Heart right ventricle (tissue), 16 donors: ENCODE measurements around the gene RGS6. TPM values are rescaled to one million over a fixed set of nuclear protein-coding genes. Genes with fewer than 3 reads are reported as not detected.

Source experiments
- ATAC-seq, 8 donors: fragments of 200-7000 bp; cut with Tn5 transposase; one replicate each; pipeline ENCODE4 v1.9.1; 2020; ENCODE audit warnings: mild to moderate bottlenecking in 8 of 8, moderate library complexity in 8 of 8, moderate number of reproducible peaks in 1 of 8
- DNase-seq, 2 donors: peaks; one replicate each; pipeline ENCODE4 v3.0.0-alpha.2; 2020
- H3K27ac ChIP-seq, 10 donors: fragments of 200-600 bp; sonication (generic) in 2 of 10; one replicate each; pipeline versions ENCODE4 v1.5.0 to v1.8.0; 2020 to 2022; ENCODE audit warnings: mild to moderate bottlenecking in 3 of 10
- H3K27me3 ChIP-seq, 7 donors: fragments of 200-600 bp; one replicate each; pipeline ENCODE4 v1.8.0; 2021 to 2022; ENCODE audit warnings: mild to moderate bottlenecking in 2 of 7
- H3K36me3 ChIP-seq, 9 donors: fragments of 200-600 bp; sonication (generic) in 1 of 9; one replicate each; pipeline versions ENCODE4 v1.5.0 to v1.8.0; 2020 to 2022; ENCODE audit warnings: mild to moderate bottlenecking in 2 of 9
- H3K4me1 ChIP-seq, 9 donors: fragments of 200-600 bp; sonication (generic) in 1 of 9; one replicate each; pipeline versions ENCODE4 v1.5.0 to v1.8.0; 2020 to 2022; ENCODE audit warnings: mild to moderate bottlenecking in 4 of 9
- H3K4me3 ChIP-seq, 10 donors: fragments of 200-600 bp; sonication (generic) in 2 of 10; one replicate each; pipeline versions ENCODE4 v1.5.0 to v1.8.0; 2020 to 2022; ENCODE audit warnings: mild to moderate bottlenecking in 7 of 10, moderate library complexity in 2 of 10
- H3K9me3 ChIP-seq, 11 donors: fragments of 200-600 bp in 10 of 11; sonication (generic) in 2 of 11; one replicate each; pipeline versions ENCODE4 v1.5.0 to v1.8.0; 2013 to 2022; ENCODE audit warnings: mild to moderate bottlenecking in 2 of 11, control low read depth in 1 of 11, moderate library complexity in 1 of 11
- WGBS, 2 donors: extraction: QIAGEN DNeasy Blood & Tissue Kit; methylation state at CpG; one replicate each; pipeline ENCODE4 v1.1.7; 2013; ENCODE audit warnings: inconsistent platforms in 1 of 2; 5-methylcytosine and 5-hydroxymethylcytosine counted together
- intact Hi-C, 10 donors: fragments of 100-400 bp; cut with DNase I; formaldehyde crosslinking; loops; one replicate each; pipeline versions ENCODE4 v1.11.1 to v1.14.2; 2022
- polyA plus RNA-seq, 2 donors: library from polyadenylated mRNA; stranded (reverse); fragments of 200-250 nt; gene quantifications; one replicate each; pipeline ENCODE4 v1.2.3, GENCODE V29; 2013
- total RNA-seq, 10 donors: library from RNA; stranded (reverse); fragmentation: NEBNext Ultra II Directional in 3 of 10; extraction: Animal tissue kit (Norgen Biotek cat#: 25700) in 3 of 10; gene quantifications; one replicate each; pipeline versions ENCODE4 v1.2.1 to v1.2.4, GENCODE V29; 2021 to 2023
- TF ChIP-seq, protein P1 (sequence below), 9 donors: fragments of 200-600 bp; sonication (generic) in 2 of 9; IDR thresholded peaks; one replicate each; pipeline versions ENCODE4 v1.5.0 to v1.8.0; 2021 to 2022; ENCODE audit warnings: antibody characterized with exemption in 9 of 9, mild to moderate bottlenecking in 5 of 9, moderate library complexity in 1 of 9
- donor health status: Arrhythmogenic right ventricular cardiomyopathy.
- donor health status: ischemic (EF 13 %, LVEDD 7.1; RV severe dilation, severe dysfunction).
- donor health status: healthy with polysubstance abuse.
- donor health status: DM: no; HTN: yes; CAD: no.
- donor health status: DM: no; HTN: no; CAD: no.
- donor health status: ischemic (EF 25% LVEDD 6.9; RV normal size, moderate dysfunction).
- donor health status: ischemic (EF 25% LVEDD 5.7; RV mildly dilated, moderate dysfunction).
- donor health status: healthy.
- donor health status: DM: yes; HTN: yes; CAD: no.
- donor health status: Ischemic cardiomyopathy.
- donor health status: ischemic (EF 35%, LVEDD 5.7; RV mildly dilated, moderate dysfunction).
- donor health status: nonischemic (EF 11% LVEDD 7.7; RV severe dilation, severe dysfunction).
- donor health status: DM: yes; HTN: yes; CAD: no.
- donor health status: PGD.
- donor health status: ischemic (EF 29% LVEDD 5.4; RV normal size, mild dysfunction).
- donor health status: nonischemic (EF 23%, LVEDD 6.1; RV moderate dilation, normal function).

The RGS6 gene
- total and polyA plus RNA-seq, 12 donors = 1.2 to 31.9 (median 19.0) TPM

GRCh38 chr14:72341686-72342085 lies 409.5 kb downstream of the RGS6 start:
- WGBS, 2 donors = 79 to 94% methylated on average over 2 of the region's 2 CpGs
- Histone ChIP-seq H3K9me3 (peaks cover 0 to 10% (median 3%) of the 10 kb centered on the region in 11 donors), H3K27me3 (no peaks in the 10 kb centered on the region), H3K36me3 (no peaks in the 10 kb centered on the region), H3K4me3 (no peak overlapping the region), H3K4me1 (no peaks in the 10 kb centered on the region), H3K27ac (no peak overlapping the region)
- intact Hi-C loops = no loop called here
- ATAC-seq = no peak
- DNase-seq = no peak
- TF ChIP-seq, protein P1, sequence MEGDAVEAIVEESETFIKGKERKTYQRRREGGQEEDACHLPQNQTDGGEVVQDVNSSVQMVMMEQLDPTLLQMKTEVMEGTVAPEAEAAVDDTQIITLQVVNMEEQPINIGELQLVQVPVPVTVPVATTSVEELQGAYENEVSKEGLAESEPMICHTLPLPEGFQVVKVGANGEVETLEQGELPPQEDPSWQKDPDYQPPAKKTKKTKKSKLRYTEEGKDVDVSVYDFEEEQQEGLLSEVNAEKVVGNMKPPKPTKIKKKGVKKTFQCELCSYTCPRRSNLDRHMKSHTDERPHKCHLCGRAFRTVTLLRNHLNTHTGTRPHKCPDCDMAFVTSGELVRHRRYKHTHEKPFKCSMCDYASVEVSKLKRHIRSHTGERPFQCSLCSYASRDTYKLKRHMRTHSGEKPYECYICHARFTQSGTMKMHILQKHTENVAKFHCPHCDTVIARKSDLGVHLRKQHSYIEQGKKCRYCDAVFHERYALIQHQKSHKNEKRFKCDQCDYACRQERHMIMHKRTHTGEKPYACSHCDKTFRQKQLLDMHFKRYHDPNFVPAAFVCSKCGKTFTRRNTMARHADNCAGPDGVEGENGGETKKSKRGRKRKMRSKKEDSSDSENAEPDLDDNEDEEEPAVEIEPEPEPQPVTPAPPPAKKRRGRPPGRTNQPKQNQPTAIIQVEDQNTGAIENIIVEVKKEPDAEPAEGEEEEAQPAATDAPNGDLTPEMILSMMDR (IDR thresholded peaks at IDR 0.05) = no peak

DNA sequence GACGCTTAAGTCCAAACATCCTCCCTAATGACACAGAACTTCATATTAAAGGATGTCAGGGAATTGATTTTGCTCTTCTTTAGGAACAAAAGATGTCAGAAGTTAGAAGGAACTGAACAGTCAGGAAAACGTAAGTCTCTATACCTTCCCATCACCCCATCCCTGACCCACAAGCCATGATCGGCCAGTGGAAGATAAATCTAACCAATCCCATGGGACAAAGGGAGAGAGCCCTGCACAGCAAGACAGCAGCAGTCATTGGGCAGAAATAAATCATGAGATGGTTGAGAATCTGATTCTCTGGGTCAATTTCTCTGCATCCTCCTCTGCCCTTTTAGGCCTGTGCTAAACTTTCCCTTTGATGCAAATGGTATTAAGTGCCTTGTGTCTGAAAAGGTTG lies 414.9 kb downstream of the RGS6 start:
- Histone ChIP-seq H3K27ac (no peak overlapping the region), H3K27me3 (no peaks in the 10 kb centered on the region), H3K9me3 (peaks cover 0 to 10% (median 3%) of the 10 kb centered on the region in 11 donors), H3K36me3 (no peaks in the 10 kb centered on the region), H3K4me1 (no peaks in the 10 kb centered on the region), H3K4me3 (no peak overlapping the region)
- intact Hi-C loops = no loop called here
- TF ChIP-seq, protein P1 (IDR thresholded peaks at IDR 0.05) = no peak
- no peak for DNase-seq
- no peak for ATAC-seq
- 74 to 80% methylated on average over 3 of the region's 3 CpGs for WGBS, 2 donors

GRCh38 chr14:72350215-72350614 lies 418.0 kb downstream of the RGS6 start:
- TF ChIP-seq, protein P1 (IDR thresholded peaks at IDR 0.05) = no peak
- Histone ChIP-seq H3K36me3 (no peaks in the 10 kb centered on the region), H3K4me1 (no peaks in the 10 kb centered on the region), H3K4me3 (no peak overlapping the region), H3K27me3 (no peaks in the 10 kb centered on the region), H3K9me3 (no peaks in the 10 kb centered on the region), H3K27ac (no peak overlapping the region)
- DNase-seq = no peak
- ATAC-seq = no peak
- intact Hi-C loops = no loop called here
- 95 to 97% methylated on average over 1 of the region's 1 CpG for WGBS, 2 donors

DNA sequence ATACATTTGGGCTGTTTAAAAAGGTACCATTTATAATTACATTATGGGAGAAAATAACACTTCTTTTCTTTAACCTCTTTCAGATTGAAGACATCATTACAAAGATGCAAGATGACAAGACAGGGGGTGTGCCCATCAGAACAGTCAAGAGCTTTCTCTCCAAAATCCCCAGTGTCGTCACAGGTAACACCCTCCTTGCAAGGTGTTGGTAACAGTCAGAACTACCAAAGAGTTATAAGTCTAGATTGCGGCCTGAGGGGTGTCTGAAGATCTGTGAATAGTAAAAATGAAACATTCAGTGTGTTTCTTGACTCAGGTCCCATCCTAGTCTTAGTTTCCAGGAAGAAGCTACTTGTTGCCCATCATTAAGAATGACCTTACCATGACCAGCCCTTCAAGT lies 419.8 kb downstream of the RGS6 start:
- Histone ChIP-seq H3K4me1 (no peaks in the 10 kb centered on the region), H3K36me3 (no peaks in the 10 kb centered on the region), H3K27me3 (no peaks in the 10 kb centered on the region), H3K27ac (no peak overlapping the region), H3K9me3 (no peaks in the 10 kb centered on the region), H3K4me3 (no peak overlapping the region)
- ATAC-seq (no peak), DNase-seq (no peak)
- 90 to 95% methylated on average over 2 of the region's 2 CpGs for WGBS, 2 donors
- TF ChIP-seq, protein P1 (IDR thresholded peaks at IDR 0.05) = no peak
- intact Hi-C loops = no loop called here
